ENCODE results near the gene DYRK3.

The DYRK3 gene

GRCh38 chr1:206662396-206663092 is 27.2 kb downstream of the DYRK3 start:
- DNase-seq = no peak

- no peak for DNase-seq
These were observed 28.0 kb downstream of the DYRK3 start for GRCh38 chr1:206663362-206663761.

GRCh38 chr1:206663832-206664652 is 28.7 kb downstream of the DYRK3 start:
- DNase-seq = peak; percentile 70

- no peak for DNase-seq
These were observed 29.4 kb downstream of the DYRK3 start for GRCh38 chr1:206664740-206665139.

- no peak for DNase-seq
These were observed 30.8 kb downstream of the DYRK3 start for GRCh38 chr1:206666031-206666561.

GRCh38 chr1:206666954-206667665 is 31.8 kb downstream of the DYRK3 start:
- DNase-seq = no peak

- no peak for DNase-seq
These were observed 33.0 kb downstream of the DYRK3 start for GRCh38 chr1:206668351-206668750.

GRCh38 chr1:206668874-206669410 is 33.6 kb downstream of the DYRK3 start:
- no peak for DNase-seq

GRCh38 chr1:206672011-206672688 is 36.8 kb downstream of the DYRK3 start:
- DNase-seq = peak; percentile 61

- DNase-seq = no peak
These were observed 37.8 kb downstream of the DYRK3 start for GRCh38 chr1:206672844-206673758.

- no peak for DNase-seq
These were observed 38.9 kb downstream of the DYRK3 start for GRCh38 chr1:206674236-206674635.

GRCh38 chr1:206674745-206675175 is 39.4 kb downstream of the DYRK3 start:
- DNase-seq = no peak

GRCh38 chr1:206676499-206676898 is 41.2 kb downstream of the DYRK3 start:
- DNase-seq = no peak

- DNase-seq = no peak
These were observed 43.2 kb downstream of the DYRK3 start for GRCh38 chr1:206678490-206678889.

- DNase-seq = no peak
These were observed 44.4 kb downstream of the DYRK3 start for GRCh38 chr1:206679738-206680211.

- DNase-seq = no peak
These were observed 44.9 kb downstream of the DYRK3 start for GRCh38 chr1:206680279-206680678.

- DNase-seq = no peak
These were observed 46.0 kb downstream of the DYRK3 start for GRCh38 chr1:206681359-206681758.

- DNase-seq = no peak
These were observed 46.8 kb downstream of the DYRK3 start for GRCh38 chr1:206682111-206682510.

GRCh38 chr1:206683313-206683712 is 48.0 kb downstream of the DYRK3 start:
- DNase-seq = no peak

GRCh38 chr1:206684003-206684402 is 48.7 kb downstream of the DYRK3 start:
- DNase-seq = no peak

Measured in COR-L47 (cell line).